GM19468 (cell line): Measurements from ENCODE around the gene PPIL6.

Experiments
- ATAC-seq: cut with Tn5 transposase; IDR thresholded peaks from one replicate; pipeline ENCODE4 v1.9.1; 2021; ENCODE audit warnings: mild to moderate bottlenecking, moderate library complexity, moderate number of reproducible peaks; ENCODE audit not compliant: unreplicated experiment; ENCODE audit errors: extremely low read depth

PPIL6 gene

DNA sequence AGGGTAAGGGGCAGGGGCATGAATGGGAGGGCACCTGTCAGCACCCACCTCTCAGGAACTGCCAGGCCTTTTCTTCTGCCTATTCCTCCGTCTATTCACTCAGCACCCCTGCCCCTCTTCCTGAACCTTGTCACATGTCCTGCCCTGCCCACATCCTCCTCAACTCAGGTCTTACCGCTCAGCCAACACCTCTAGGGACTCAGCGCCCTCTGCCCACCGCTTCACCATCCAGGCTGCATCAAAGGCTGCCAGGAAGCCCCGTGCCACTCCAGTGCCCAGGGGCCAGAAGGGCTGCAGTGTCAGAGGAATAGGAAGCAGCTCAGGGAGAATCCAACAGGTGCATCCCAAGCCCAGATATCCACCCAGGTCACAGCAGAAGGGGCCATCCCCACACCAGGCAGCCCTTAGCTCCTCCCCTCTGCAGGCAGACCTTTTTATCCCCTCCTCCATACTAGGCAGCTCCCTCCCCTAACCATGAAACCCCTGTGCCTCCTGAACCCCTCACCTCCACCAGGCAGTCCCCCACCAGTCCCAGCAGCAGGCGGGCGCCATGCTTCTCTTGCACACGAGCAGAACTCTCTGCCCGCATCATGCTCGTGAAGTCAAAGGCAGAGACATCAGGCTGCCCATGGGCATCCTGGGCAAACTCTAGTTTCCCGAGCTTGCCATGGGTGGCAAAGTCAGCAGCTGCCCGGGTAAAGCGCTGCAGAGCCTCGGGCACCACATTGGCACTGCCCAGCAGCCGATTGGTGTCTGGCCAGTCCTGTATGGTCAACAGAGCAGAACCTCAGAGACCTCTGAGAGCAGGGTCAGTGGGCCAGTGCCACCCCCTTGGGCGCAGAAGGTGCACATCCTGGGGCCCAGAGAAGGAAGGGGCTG is 9.6 kb upstream of the PPIL6 start:
- no peak for ATAC-seq

DNA sequence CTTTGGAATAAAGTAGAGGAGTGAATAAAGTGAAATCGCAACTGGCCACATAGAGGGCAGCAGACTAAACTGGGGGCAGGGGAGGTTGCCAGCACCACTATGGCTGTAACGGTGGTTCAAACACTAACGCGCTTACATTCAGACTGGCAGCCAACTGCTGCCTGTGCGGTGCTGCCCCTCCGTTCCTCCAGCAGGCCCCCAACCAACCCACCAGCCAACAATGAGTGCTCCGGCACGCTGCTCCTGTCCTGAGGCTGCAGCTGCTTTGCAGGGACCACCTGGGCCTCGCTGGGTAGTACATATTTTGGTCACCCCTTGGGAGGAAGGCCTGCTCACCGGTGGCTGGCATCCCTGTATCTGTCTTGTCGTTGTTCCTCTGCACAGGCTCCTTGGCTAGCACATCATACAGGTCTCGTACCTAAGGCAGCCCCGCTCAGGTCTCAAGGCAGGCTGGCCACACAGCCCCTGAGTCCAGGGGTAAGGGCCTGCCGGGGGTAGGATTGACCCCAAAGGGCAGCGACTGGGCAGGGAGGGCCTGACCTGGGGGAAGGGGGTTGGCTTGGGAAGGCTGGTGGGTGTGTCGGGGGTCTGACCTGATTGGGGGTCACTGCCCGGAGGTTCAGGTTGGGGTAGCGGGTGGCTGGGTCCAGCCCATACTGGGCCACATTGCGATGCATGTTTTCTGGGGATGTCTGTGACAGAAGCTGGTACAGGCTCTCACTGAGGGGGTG is 8.8 kb upstream of the PPIL6 start:
- no peak for ATAC-seq

DNA sequence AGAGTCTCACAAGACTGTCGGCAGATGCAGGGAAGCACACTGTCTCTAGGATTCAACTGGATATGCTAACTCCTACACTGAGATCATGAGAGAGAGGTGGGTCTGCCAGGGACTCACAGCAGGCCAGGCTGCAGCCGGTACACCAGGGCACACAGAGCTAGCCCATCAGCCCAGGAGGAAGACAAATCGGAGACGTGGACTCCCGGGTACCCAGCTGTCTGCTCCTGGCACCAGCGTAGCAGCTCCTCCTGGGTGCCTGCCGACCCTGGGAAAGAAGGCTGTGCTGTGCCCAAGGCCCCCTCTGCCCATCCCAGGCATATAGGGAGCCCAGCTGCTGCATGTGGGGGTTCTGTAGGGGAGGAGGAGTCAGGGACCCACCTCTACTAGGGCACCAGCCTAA is 8.2 kb upstream of the PPIL6 start:
- no peak for ATAC-seq

GRCh38 chr6:109447878-109448555 is 7.6 kb upstream of the PPIL6 start:
- ATAC-seq = no peak

- ATAC-seq = no peak
Observed at GRCh38 chr6:109447087-109447486, 6.7 kb upstream of the PPIL6 start.

GRCh38 chr6:109446541-109446940 is 6.1 kb upstream of the PPIL6 start:
- no peak for ATAC-seq

DNA sequence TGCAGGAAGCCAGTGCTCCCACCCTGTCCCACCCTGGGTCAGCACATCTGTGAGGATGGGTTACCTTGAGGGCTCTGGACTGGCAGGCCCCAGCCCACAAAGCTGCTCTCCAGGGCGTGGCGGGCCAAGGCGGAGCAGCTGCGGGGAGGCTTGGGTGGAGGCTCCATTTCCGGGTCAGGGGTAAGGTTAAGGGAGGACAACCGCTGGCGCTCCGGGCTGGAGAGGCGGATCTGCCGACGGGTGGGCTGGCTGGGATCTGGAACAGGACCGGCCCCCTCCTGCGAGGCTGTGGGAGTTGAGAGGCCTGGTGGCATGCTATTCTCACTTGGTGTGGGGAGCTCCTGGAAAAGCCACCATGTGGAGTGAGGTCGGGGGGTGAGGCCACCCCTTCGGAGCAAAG is 5.6 kb upstream of the PPIL6 start:
- no peak for ATAC-seq

DNA sequence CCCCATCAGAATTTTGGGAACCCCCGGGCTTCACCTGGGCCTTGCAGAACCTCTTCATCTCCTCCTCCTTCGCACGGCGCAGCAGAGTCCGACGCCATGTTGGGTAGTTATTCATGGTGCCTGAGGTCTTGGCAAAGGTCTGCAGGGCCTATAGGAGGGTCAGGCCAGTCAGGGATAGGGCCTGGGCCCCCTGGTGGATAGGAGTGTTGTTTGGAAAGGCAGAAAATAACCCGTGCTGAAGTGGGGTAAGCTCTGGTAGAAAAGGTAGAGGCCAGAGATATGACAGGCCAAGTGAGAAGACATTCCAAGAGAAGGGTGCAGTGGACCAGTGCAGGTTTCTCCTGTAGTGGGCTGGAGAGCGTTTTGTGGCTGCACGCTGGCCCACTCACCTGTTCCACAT is 5.0 kb upstream of the PPIL6 start:
- ATAC-seq = no peak

DNA sequence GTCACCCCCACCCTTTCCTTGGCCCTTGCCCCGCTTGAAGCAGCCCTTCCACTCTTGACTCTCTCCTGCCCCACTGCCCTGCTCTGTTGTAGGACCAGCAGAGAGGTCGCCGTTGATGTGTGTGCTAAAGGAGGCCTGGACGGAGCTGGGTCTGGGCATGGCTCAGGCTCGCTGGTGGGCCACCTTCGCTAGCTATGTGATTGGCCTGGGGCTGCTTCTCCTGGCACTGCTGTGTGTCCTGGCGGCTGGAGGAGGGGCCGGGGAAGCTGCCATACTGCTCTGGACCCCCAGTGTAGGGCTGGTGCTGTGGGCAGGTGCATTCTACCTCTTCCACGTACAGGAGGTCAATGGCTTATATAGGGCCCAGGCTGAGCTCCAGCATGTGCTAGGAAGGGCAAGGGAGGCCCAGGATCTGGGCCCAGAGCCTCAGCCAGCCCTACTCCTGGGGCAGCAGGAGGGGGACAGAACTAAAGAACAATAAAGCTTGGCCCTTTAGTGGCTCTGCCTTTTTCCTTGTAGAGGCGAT is 3.1 kb upstream of the PPIL6 start:
- no peak for ATAC-seq

GRCh38 chr6:109442393-109442924 is 2.0 kb upstream of the PPIL6 start:
- no peak for ATAC-seq

- ATAC-seq = no peak
Observed at GRCh38 chr6:109441069-109441816, 815 bp upstream of the PPIL6 start.

- no peak for ATAC-seq
Observed at GRCh38 chr6:109436041-109436440, 4.4 kb downstream of the PPIL6 start.

- no peak for ATAC-seq
Observed at GRCh38 chr6:109434456-109434855, 6.0 kb downstream of the PPIL6 start.

GRCh38 chr6:109429496-109429895 is 10.9 kb downstream of the PPIL6 start:
- no peak for ATAC-seq

DNA sequence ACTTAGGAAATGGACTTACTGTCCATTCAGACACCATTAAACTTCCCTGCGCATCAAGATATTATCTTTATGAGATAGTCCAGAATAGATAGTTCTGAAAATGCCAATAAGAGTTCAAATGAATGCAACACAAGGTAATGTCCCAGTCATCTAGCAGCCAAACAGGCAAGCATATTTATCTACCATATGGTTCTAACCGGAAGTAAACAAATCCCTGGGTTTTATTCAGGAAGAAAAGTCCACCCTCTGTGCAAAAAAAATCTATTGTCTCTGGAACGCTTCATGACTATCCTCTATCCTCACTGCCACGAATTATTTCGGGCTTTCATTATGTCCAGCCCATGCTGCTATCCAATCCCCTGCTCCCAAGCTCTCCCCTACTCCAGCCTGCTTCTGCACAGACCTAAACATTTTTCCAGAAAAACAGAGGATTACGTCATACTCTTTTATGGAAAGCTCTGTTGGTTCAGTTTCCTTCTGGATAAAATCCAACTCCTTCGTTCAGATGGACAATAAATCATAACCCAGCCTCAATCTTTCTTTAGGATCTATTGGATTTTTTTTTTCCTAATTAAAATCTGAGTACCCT is 11.4 kb downstream of the PPIL6 start:
- ATAC-seq = no peak

GRCh38 chr6:109424946-109425345 is 15.5 kb downstream of the PPIL6 start:
- no peak for ATAC-seq

DNA sequence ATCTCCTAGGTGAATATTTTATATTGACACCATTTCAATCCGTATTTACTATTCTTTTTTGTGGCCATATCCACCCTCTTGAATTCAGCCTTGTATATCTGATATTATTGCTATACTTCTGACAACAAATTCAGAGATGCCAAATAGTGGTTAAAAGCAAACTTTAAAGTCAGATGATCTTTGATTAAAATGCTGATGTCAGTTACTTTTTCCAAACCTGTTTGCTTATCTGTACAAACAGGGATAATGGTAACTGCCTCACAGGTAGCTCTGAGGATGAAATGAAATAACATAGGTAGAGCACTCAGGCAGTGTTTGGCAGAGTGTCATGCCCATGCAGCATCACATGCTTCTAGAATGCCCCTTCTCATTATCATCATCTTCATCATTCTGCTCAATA is 19.2 kb downstream of the PPIL6 start:
- ATAC-seq = no peak

DNA sequence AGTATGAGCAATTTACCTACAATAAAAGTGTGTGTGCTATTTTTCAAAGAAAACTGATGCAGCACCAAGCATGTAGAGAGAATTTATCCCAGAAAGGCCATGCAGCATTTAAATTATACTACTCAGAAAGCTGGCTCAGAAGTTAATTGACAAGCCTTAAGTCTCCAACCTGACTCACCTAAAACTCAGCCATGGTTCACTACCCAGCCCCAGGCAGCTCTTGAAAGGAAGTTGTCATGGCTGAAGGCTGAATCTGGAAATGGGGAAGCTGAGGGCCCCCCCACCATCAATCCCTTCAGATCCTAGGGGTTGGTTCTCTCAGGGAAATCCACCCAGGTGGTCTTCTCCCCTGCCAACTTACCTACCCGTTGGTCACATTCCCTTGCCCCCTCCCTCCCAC is 19.7 kb downstream of the PPIL6 start:
- ATAC-seq = no peak

DNA sequence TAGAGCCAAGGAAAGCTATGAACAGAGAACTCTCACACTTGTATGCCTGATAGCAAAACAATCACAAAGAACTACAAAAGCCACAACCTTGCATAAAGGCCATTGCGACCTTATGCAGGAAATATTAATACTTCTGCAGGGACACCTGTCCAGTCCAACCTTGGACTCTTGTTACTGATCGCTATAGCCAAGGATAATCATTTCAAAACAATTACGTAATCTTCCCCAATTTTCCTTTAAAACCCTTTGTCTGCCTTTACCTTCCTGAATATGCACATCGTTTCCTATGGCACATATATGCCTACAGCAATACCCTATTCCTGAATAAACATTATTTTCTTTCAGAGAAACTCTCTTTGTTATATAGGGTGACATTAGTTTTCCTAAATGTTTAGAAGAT is 22.8 kb downstream of the PPIL6 start:
- no peak for ATAC-seq

GRCh38 chr6:109411034-109411433 is 29.4 kb downstream of the PPIL6 start:
- no peak for ATAC-seq
